HEK293T (cell line): ENCODE measurements around the gene RNF113B.

Source experiments
- CTCF ChIA-PET: fragments of 350-600 bp; formaldehyde crosslinking; extraction: SDS; loops from one replicate; lab custom pipeline; 2021; ENCODE audit warnings: antibody characterized with exemption, inconsistent platforms; lab: Yijun Ruan, JAX
- POLR2A ChIA-PET: fragments of 350-600 bp; formaldehyde crosslinking; extraction: SDS; loops from one replicate; lab custom pipeline; 2020; ENCODE audit warnings: antibody characterized with exemption, inconsistent platforms; lab: Yijun Ruan, JAX
- DNase-seq: peaks from one replicate; pipeline ENCODE4 v3.0.0; 2012; ENCODE audit warnings: mixed read lengths; ENCODE audit errors: extremely low spot score
- ARNT ChIP-seq: fragments of 450-650 bp; IDR thresholded peaks from 2 replicates; pipeline ENCODE4 v1.6.1; 2017; ENCODE audit warnings: mild to moderate bottlenecking
- BHLHE40 ChIP-seq: fragments of 450-650 bp; IDR thresholded peaks from 2 replicates; pipeline ENCODE4 v1.6.1; 2016; ENCODE audit warnings: mild to moderate bottlenecking, moderate library complexity, borderline replicate concordance
- CTBP1 ChIP-seq: fragments of 450-650 bp; IDR thresholded peaks from 2 replicates; pipeline ENCODE4 v1.6.1; 2016; ENCODE audit warnings: borderline replicate concordance
- ELF4 ChIP-seq: fragments of 450-650 bp; IDR thresholded peaks from 2 replicates; pipeline ENCODE4 v1.6.1; 2017; ENCODE audit warnings: antibody characterized with exemption
- FOXA1 ChIP-seq: fragments of 450-650 bp; IDR thresholded peaks from 2 replicates; pipeline ENCODE4 v1.6.1; 2016; ENCODE audit warnings: mild to moderate bottlenecking
- FOXK2 ChIP-seq: fragments of 450-650 bp; IDR thresholded peaks from 2 replicates; pipeline ENCODE4 v1.6.1; 2016; ENCODE audit warnings: mild to moderate bottlenecking
- FOXM1 ChIP-seq: fragments of 450-650 bp; IDR thresholded peaks from 2 replicates; pipeline ENCODE4 v1.6.1; 2017; ENCODE audit warnings: mild to moderate bottlenecking, borderline replicate concordance
- HDGF ChIP-seq: fragments of 450-650 bp; IDR thresholded peaks from 2 replicates; pipeline ENCODE4 v1.6.1; 2017; ENCODE audit warnings: antibody characterized with exemption, borderline replicate concordance
- L3MBTL2 ChIP-seq: fragments of 450-650 bp; conservative IDR thresholded peaks from 2 replicates; pipeline ENCODE4 v1.6.1; 2016; ENCODE audit warnings: mild to moderate bottlenecking
- LEF1 ChIP-seq: fragments of 450-650 bp; IDR thresholded peaks from 2 replicates; pipeline ENCODE4 v1.6.1; 2017; ENCODE audit warnings: mild to moderate bottlenecking, borderline replicate concordance
- NFRKB ChIP-seq: fragments of 450-650 bp; IDR thresholded peaks from 2 replicates; pipeline ENCODE4 v1.6.1; 2016; ENCODE audit warnings: mild to moderate bottlenecking, moderate library complexity
- PKNOX1 ChIP-seq: fragments of 450-650 bp; IDR thresholded peaks from 2 replicates; pipeline ENCODE4 v1.6.1; 2016
- SP1 ChIP-seq: fragments of 450-650 bp; IDR thresholded peaks from 2 replicates; pipeline ENCODE4 v1.6.1; 2017
- SUZ12 ChIP-seq: fragments of 450-650 bp; IDR thresholded peaks from 2 replicates; pipeline ENCODE4 v1.6.1; 2016; ENCODE audit warnings: mild to moderate bottlenecking
- TARDBP ChIP-seq: fragments of 450-650 bp; IDR thresholded peaks from 2 replicates; pipeline ENCODE4 v1.6.1; 2016
- ZNF384 ChIP-seq: fragments of 450-650 bp; IDR thresholded peaks from 2 replicates; pipeline ENCODE4 v1.6.1; 2016

RNF113B gene

GRCh38 chr13:98173431-98174152 is 3.5 kb downstream of the RNF113B start:
- POLR2A ChIA-PET: no interaction called here

DNA sequence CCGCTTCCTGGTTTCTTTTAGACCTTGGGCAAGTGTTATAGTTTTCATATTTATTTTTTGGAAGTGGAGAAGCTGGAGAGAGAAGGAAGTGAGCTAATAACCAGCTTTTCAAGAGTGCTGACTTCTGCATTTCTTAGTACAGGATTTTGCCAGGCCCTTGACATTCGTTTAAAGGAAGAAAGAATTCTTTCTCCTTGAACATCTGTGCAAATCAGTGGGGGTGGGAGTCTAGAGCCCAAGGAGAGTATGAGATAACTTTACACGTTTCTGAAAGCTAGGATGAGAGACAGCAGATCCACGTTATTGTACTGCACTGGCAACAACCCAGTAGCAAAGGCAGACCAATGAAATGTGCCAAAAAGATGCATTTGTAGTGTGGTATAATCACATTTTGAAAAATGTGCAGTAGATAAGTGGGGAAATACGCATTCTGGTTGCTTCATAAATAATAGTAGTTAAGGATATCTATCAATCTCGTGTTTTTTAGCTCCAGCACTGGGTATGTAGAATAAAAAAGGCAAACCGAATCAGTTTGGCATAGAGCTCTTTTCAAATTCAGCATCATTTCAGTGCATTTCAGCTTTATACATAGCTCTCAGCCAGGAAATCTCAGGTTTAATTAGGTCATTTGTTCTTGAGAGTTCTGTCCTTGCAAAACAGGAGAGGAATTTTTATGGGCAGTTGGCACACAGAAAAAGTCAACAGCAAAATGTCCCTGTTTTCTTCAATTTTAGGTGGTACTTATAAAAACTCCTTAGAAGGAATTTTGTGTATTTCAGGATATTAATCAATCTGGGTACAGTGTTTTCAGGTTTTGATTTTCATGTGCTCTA is 4.3 kb downstream of the RNF113B start:
- no peak for DNase-seq
- ChIA-PET POLR2A (no interaction called here), CTCF (no interaction called here)
- TF ChIP-seq L3MBTL2 (no peak), FOXK2 (no peak)

More at GRCh38 chr13:98173431-98174152, 3.5 kb downstream of the RNF113B start:
- DNase-seq: no peak
- CTCF ChIA-PET: no interaction called here
- TF ChIP-seq ZNF384 (no peak), FOXA1 (no peak), TARDBP (no peak), LEF1 (no peak), FOXK2 (no peak), ARNT (no peak), L3MBTL2 (no peak), CTBP1 (no peak), SP1 (no peak), HDGF (no peak), PKNOX1 (no peak), BHLHE40 (no peak), FOXM1 (no peak), SUZ12 (no peak), ELF4 (no peak), NFRKB (no peak)

- ChIA-PET CTCF (no interaction called here), POLR2A (no interaction called here)
- peak; percentile 27 for DNase-seq
- no peak for TF ChIP-seq BHLHE40
- no peak for TF ChIP-seq FOXK2
- TF ChIP-seq PKNOX1: no peak
- TF ChIP-seq NFRKB: no peak
- TF ChIP-seq ARNT: no peak
- no peak for TF ChIP-seq HDGF
- no peak for TF ChIP-seq LEF1
- no peak for TF ChIP-seq ELF4
- TF ChIP-seq SP1: no peak
- TF ChIP-seq FOXA1: no peak
Measured at GRCh38 chr13:98171900-98172589, 5.0 kb downstream of the RNF113B start.

DNA sequence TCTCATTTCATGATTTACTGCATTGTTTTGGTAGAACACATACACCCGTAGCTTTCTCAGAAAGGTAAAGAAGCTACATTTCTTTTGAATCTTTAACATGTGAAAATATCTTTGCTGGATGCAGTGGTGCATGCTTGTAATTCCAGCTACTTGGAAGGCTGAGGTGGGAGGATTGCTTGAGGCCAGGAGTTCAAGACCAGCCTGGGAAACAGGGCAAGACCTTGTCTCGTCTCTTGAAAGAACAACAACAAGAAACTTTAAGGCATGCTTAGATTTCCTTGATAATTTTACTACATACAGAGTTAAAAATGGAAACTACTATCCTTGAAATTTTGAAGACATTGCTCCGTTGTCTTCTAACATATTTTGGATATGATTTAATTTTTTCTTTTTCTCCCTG is 7.7 kb downstream of the RNF113B start:
- ChIA-PET POLR2A (no interaction called here), CTCF (no interaction called here)
- no peak for TF ChIP-seq HDGF
- no peak for TF ChIP-seq LEF1
- no peak for TF ChIP-seq FOXA1
- TF ChIP-seq ARNT: no peak
- no peak for TF ChIP-seq PKNOX1
- TF ChIP-seq L3MBTL2: no peak
- no peak for DNase-seq

DNA sequence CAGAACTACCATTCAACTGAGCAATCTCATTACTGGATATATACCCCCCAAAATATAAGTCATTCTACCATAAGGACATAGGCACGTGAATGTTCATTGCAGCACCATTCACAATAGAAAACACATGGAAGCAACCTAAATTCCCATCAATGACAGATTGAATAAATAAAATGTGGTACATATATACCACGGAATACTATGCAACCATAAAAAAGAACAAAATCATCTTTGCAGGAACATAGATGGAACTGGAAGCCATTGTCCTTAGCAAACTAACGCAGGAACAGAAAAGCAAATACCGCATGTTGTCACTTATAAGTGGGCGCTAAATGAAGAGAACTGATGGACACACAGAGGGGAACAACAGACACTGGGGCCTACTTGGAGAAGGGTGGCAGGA is 14.1 kb downstream of the RNF113B start:
- DNase-seq: no peak
- ChIA-PET CTCF (no interaction called here), POLR2A (no interaction called here)
- TF ChIP-seq LEF1 (no peak), FOXK2 (no peak), NFRKB (no peak), TARDBP (no peak), HDGF (no peak), PKNOX1 (no peak), FOXM1 (no peak), ARNT (no peak)
